Colonic mucosa (tissue), 4 donors: ENCODE results near the gene PODN. TPM values are rescaled to one million over a fixed set of nuclear protein-coding genes. Genes with fewer than 3 reads are reported as not detected.

ENCODE experiments used
- DNase-seq: peaks from one replicate; pipeline ENCODE4 v3.0.0-alpha.2; 2020
- H3K27ac ChIP-seq: fragments of 200-600 bp; one replicate; pipeline ENCODE4 v1.8.0; 2021
- H3K27me3 ChIP-seq: fragments of 200-600 bp; one replicate; pipeline ENCODE4 v1.8.0; 2021
- H3K36me3 ChIP-seq: fragments of 200-600 bp; one replicate; pipeline ENCODE4 v1.8.0; 2021
- H3K4me1 ChIP-seq: fragments of 200-600 bp; one replicate; pipeline ENCODE4 v1.8.0; 2021; ENCODE audit warnings: mild to moderate bottlenecking
- H3K4me3 ChIP-seq: fragments of 200-600 bp; one replicate; pipeline ENCODE4 v1.8.0; 2021
- H3K9ac ChIP-seq, 2 donors: one replicate each; pipeline ENCODE4 v1.7.0; 2013; ENCODE audit warnings: control low read depth in 2 of 2, low read depth in 2 of 2, low read length in 2 of 2
- H3K9me3 ChIP-seq: fragments of 200-600 bp; one replicate; pipeline ENCODE4 v1.8.0; 2021
- CTCF ChIP-seq: fragments of 200-600 bp; IDR thresholded peaks from one replicate; pipeline ENCODE4 v1.8.0; 2022; ENCODE audit warnings: antibody characterized with exemption, mild to moderate bottlenecking
- intact Hi-C: fragments of 100-400 bp; cut with DNase I; formaldehyde crosslinking; loops from one replicate; pipeline ENCODE4 v1.14.1; 2022
- total RNA-seq, 2 donors: library from RNA; stranded (reverse); fragmentation: NEBNext Ultra II Directional in 1 of 2; extraction: Animal tissue kit (Norgen Biotek cat#: 25700) in 1 of 2; gene quantifications; one replicate each; pipeline ENCODE4 v1.2.1, GENCODE V29; 2021
- donor health status: healthy.
- donor health status: DM: no; HTN: no; CAD: no.
- donor health status: DM: no; HTN: no; CAD: no.

PODN gene
- total RNA-seq, 2 donors from 2014 or later, result 3.2 to 9.1 TPM

- intact Hi-C loops, result no loop called here
- H3K27me3 ChIP-seq, result no peaks in the 10 kb centered on the region
- no peaks in the 10 kb centered on the region for H3K4me1 ChIP-seq
- H3K27ac ChIP-seq, result no peak overlapping the region
- no peak overlapping the region for H3K9ac ChIP-seq
- no peaks in the 10 kb centered on the region for H3K9me3 ChIP-seq
- H3K4me3 ChIP-seq, result no peak overlapping the region
- DNase-seq, result no peak
- TF ChIP-seq CTCF, result no peak
- H3K36me3 ChIP-seq, result no peaks in the 10 kb centered on the region
Measured at GRCh38 chr1:53121319-53122172, 59.5 kb downstream of the PODN start.

- Histone ChIP-seq H3K9ac (no peak overlapping the region), H3K36me3 (no peaks in the 10 kb centered on the region), H3K4me3 (no peak overlapping the region), H3K27ac (no peak overlapping the region), H3K27me3 (no peaks in the 10 kb centered on the region), H3K4me1 (no peaks in the 10 kb centered on the region), H3K9me3 (no peaks in the 10 kb centered on the region)
- DNase-seq, result no peak
- intact Hi-C loops, result no loop called here
- no peak for TF ChIP-seq CTCF
Measured at GRCh38 chr1:53122201-53122885, 60.3 kb downstream of the PODN start.

- Histone ChIP-seq H3K27me3 (no peaks in the 10 kb centered on the region), H3K9ac (no peak overlapping the region), H3K36me3 (no peaks in the 10 kb centered on the region), H3K27ac (peak overlapping the region; percentile 17), H3K9me3 (no peaks in the 10 kb centered on the region), H3K4me3 (no peak overlapping the region), H3K4me1 (no peaks in the 10 kb centered on the region)
- intact Hi-C loops, result no loop called here
- DNase-seq, result no peak
- no peak for TF ChIP-seq CTCF
Measured at GRCh38 chr1:53122961-53123413, 61.0 kb downstream of the PODN start.

GRCh38 chr1:53123453-53124140 is 61.6 kb downstream of the PODN start:
- no peak overlapping the region for H3K4me3 ChIP-seq
- no peaks in the 10 kb centered on the region for H3K27me3 ChIP-seq
- no peak overlapping the region for H3K9ac ChIP-seq
- no peaks in the 10 kb centered on the region for H3K9me3 ChIP-seq
- TF ChIP-seq CTCF, result no peak
- no peak for DNase-seq
- H3K27ac ChIP-seq, result peak overlapping the region; percentile 17
- H3K36me3 ChIP-seq, result no peaks in the 10 kb centered on the region
- H3K4me1 ChIP-seq, result no peaks in the 10 kb centered on the region
- intact Hi-C loops, result no loop called here

- no peak overlapping the region for H3K27ac ChIP-seq
Measured at GRCh38 chr1:53125122-53125521, 63.1 kb downstream of the PODN start.

More at GRCh38 chr1:53125122-53125521, 63.1 kb downstream of the PODN start:
- Histone ChIP-seq H3K4me1 (no peaks in the 10 kb centered on the region), H3K9ac (no peak overlapping the region), H3K36me3 (no peaks in the 10 kb centered on the region), H3K27me3 (no peaks in the 10 kb centered on the region), H3K9me3 (no peaks in the 10 kb centered on the region), H3K4me3 (no peak overlapping the region)
- TF ChIP-seq CTCF, result no peak
- DNase-seq, result no peak
- intact Hi-C loops, result no loop called here
